Colonic mucosa (tissue), 4 donors: ENCODE measurements around the gene NFKBIA. TPM values are rescaled to one million over a fixed set of nuclear protein-coding genes. Genes with fewer than 3 reads are reported as not detected.

ENCODE experiments used
- DNase-seq: peaks from one replicate; pipeline ENCODE4 v3.0.0-alpha.2; 2020
- H3K27ac ChIP-seq: fragments of 200-600 bp; one replicate; pipeline ENCODE4 v1.8.0; 2021
- H3K27me3 ChIP-seq: fragments of 200-600 bp; one replicate; pipeline ENCODE4 v1.8.0; 2021
- H3K36me3 ChIP-seq: fragments of 200-600 bp; one replicate; pipeline ENCODE4 v1.8.0; 2021
- H3K4me1 ChIP-seq: fragments of 200-600 bp; one replicate; pipeline ENCODE4 v1.8.0; 2021; ENCODE audit warnings: mild to moderate bottlenecking
- H3K4me3 ChIP-seq: fragments of 200-600 bp; one replicate; pipeline ENCODE4 v1.8.0; 2021
- H3K9ac ChIP-seq, 2 donors: one replicate each; pipeline ENCODE4 v1.7.0; 2013; ENCODE audit warnings: control low read depth in 2 of 2, low read depth in 2 of 2, low read length in 2 of 2
- H3K9me3 ChIP-seq: fragments of 200-600 bp; one replicate; pipeline ENCODE4 v1.8.0; 2021
- intact Hi-C: fragments of 100-400 bp; cut with DNase I; formaldehyde crosslinking; loops from one replicate; pipeline ENCODE4 v1.14.1; 2022
- total RNA-seq, 2 donors: library from RNA; stranded (reverse); fragmentation: NEBNext Ultra II Directional in 1 of 2; extraction: Animal tissue kit (Norgen Biotek cat#: 25700) in 1 of 2; gene quantifications; one replicate each; pipeline ENCODE4 v1.2.1, GENCODE V29; 2021
- TF ChIP-seq, protein P1 (sequence below): fragments of 200-600 bp; IDR thresholded peaks from one replicate; pipeline ENCODE4 v1.8.0; 2022; ENCODE audit warnings: antibody characterized with exemption, mild to moderate bottlenecking
- donor health status: healthy.
- donor health status: DM: no; HTN: no; CAD: no.
- donor health status: DM: no; HTN: no; CAD: no.

The NFKBIA gene
- total RNA-seq, 2 donors from 2014 or later = 78.2 to 125 TPM

DNA sequence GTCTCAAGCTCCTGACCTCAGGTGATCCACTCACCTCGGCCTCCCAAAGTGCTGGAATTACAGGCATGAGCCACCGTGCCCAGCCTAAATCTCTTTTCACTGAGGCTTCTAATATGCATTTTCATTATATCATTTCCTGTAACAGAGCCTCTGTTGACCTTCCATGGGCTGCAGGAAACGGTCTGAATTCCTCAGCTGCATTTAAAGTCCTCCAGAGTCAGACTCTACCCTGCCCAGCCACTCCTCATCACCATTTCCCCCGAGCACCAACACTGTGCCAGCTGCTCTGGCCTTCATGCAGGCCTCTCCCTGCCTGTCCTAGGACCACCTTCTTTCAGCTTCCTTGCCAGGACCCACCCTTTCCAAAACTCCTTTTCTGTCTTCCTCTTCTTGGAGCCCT, 9.8 kb upstream of the NFKBIA start:
- H3K4me3 ChIP-seq = no peak overlapping the region
- no peak overlapping the region for H3K27ac ChIP-seq
- TF ChIP-seq, protein P1, sequence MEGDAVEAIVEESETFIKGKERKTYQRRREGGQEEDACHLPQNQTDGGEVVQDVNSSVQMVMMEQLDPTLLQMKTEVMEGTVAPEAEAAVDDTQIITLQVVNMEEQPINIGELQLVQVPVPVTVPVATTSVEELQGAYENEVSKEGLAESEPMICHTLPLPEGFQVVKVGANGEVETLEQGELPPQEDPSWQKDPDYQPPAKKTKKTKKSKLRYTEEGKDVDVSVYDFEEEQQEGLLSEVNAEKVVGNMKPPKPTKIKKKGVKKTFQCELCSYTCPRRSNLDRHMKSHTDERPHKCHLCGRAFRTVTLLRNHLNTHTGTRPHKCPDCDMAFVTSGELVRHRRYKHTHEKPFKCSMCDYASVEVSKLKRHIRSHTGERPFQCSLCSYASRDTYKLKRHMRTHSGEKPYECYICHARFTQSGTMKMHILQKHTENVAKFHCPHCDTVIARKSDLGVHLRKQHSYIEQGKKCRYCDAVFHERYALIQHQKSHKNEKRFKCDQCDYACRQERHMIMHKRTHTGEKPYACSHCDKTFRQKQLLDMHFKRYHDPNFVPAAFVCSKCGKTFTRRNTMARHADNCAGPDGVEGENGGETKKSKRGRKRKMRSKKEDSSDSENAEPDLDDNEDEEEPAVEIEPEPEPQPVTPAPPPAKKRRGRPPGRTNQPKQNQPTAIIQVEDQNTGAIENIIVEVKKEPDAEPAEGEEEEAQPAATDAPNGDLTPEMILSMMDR = no peak
- no peaks in the 10 kb centered on the region for H3K4me1 ChIP-seq
- intact Hi-C loops = loop anchor here (5.0 kb wide), 1 partner anchor 182 kb away; no protein-coding TSS in a partner anchor
- no peak for DNase-seq
- no peak overlapping the region for H3K9ac ChIP-seq
- H3K36me3 ChIP-seq = no peaks in the 10 kb centered on the region
- H3K27me3 ChIP-seq = no peaks in the 10 kb centered on the region
- no peaks in the 10 kb centered on the region for H3K9me3 ChIP-seq

- no peak for DNase-seq
- Histone ChIP-seq H3K4me1 (no peaks in the 10 kb centered on the region), H3K4me3 (no peak overlapping the region), H3K27ac (no peak overlapping the region), H3K9ac (no peak overlapping the region), H3K27me3 (no peaks in the 10 kb centered on the region), H3K36me3 (no peaks in the 10 kb centered on the region), H3K9me3 (no peaks in the 10 kb centered on the region)
- intact Hi-C loops = loop anchor here (2.0 to 5.0 kb wide), 2 partner anchors 180 to 276 kb away; no protein-coding TSS in a partner anchor
- TF ChIP-seq, protein P1 = no peak
Observed at GRCh38 chr14:35412272-35413056, 7.9 kb upstream of the NFKBIA start.

DNA sequence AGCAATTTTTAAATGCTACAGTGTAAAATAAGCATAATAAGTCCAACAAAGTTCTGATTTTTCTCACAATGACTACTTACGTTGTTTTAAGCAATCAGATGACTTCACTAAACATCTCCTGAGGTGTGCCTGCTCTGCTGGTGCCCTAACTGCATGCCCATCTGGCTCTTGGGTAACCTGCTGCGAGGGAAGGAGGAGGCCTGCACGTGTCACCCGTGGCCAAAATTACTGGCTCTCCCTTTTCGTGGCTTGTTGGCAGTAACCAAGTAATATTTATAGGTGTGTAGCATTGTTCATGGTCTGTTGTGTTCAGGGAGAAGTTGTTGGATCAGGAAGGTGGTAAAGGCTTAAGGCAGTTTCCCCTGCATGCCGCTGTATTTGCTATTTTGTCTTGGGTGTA, 6.3 kb upstream of the NFKBIA start:
- TF ChIP-seq, protein P1 = no peak
- Histone ChIP-seq H3K4me1 (peaks cover under 1% of the 10 kb centered on the region), H3K9ac (no peak overlapping the region), H3K27ac (no peak overlapping the region), H3K36me3 (no peaks in the 10 kb centered on the region), H3K9me3 (no peaks in the 10 kb centered on the region), H3K4me3 (no peak overlapping the region), H3K27me3 (no peaks in the 10 kb centered on the region)
- DNase-seq = no peak
- intact Hi-C loops = loop anchor here (5.0 kb wide), 1 partner anchor 179 kb away; no protein-coding TSS in a partner anchor

- H3K27me3 ChIP-seq = no peaks in the 10 kb centered on the region
- intact Hi-C loops = loop anchor here (5.0 to 10.0 kb wide), 2 partner anchors 192 to 365 kb away; partner anchors contain the start of gene FAM177A1
- no peak for DNase-seq
- H3K4me1 ChIP-seq = peaks cover 6% of the 10 kb centered on the region
- no peak overlapping the region for H3K9ac ChIP-seq
- H3K36me3 ChIP-seq = no peaks in the 10 kb centered on the region
- H3K27ac ChIP-seq = no peak overlapping the region
- H3K4me3 ChIP-seq = no peak overlapping the region
- TF ChIP-seq, protein P1 = no peak
- no peaks in the 10 kb centered on the region for H3K9me3 ChIP-seq
Observed at GRCh38 chr14:35409595-35409994, 5.0 kb upstream of the NFKBIA start.

GRCh38 chr14:35408026-35408425, 3.5 kb upstream of the NFKBIA start:
- H3K4me3 ChIP-seq = no peak overlapping the region
- H3K4me1 ChIP-seq = peaks cover 6% of the 10 kb centered on the region
- TF ChIP-seq, protein P1 = no peak
- no peaks in the 10 kb centered on the region for H3K9me3 ChIP-seq
- no peak overlapping the region for H3K27ac ChIP-seq
- no peaks in the 10 kb centered on the region for H3K27me3 ChIP-seq
- peaks cover 4% of the 10 kb centered on the region for H3K36me3 ChIP-seq
- no peak for DNase-seq
- intact Hi-C loops = loop anchor here (5.0 to 10.0 kb wide), 2 partner anchors 191 to 363 kb away; partner anchors contain the start of gene FAM177A1
- H3K9ac ChIP-seq = no peak overlapping the region
